GF-D8 (cell line): ENCODE results near the gene AKT3.
"Not testable (repeated sequence)": the region's sequence is repeated elsewhere in the genome, so short reads cannot be mapped to it uniquely, and the experiment has no call there.

Source experiments
- DNase-seq: peaks from one replicate; lab custom pipeline; 2025; lab: John Stamatoyannopoulos, UW

AKT3 gene

GRCh38 chr1:243597383-243597782 is 252.7 kb downstream of the AKT3 start:
- DNase-seq, result no peak

GRCh38 chr1:243596431-243597062 is 253.5 kb downstream of the AKT3 start:
- DNase-seq, result peak; percentile 14

GRCh38 chr1:243595527-243596210 is 254.4 kb downstream of the AKT3 start:
- DNase-seq, result no peak

- DNase-seq, result no peak
Observed at GRCh38 chr1:243594455-243594854, 255.6 kb downstream of the AKT3 start.

GRCh38 chr1:243589286-243589685 is 260.8 kb downstream of the AKT3 start:
- not testable (repeated sequence) for DNase-seq

GRCh38 chr1:243587823-243588560 is 262.1 kb downstream of the AKT3 start:
- DNase-seq, result no peak

- no peak for DNase-seq
Observed at GRCh38 chr1:243587285-243587684, 262.8 kb downstream of the AKT3 start.

GRCh38 chr1:243585982-243586381 is 264.1 kb downstream of the AKT3 start:
- no peak for DNase-seq

- DNase-seq, result no peak
Observed at GRCh38 chr1:243582326-243582725, 267.7 kb downstream of the AKT3 start.

GRCh38 chr1:243580984-243581383 is 269.1 kb downstream of the AKT3 start:
- DNase-seq, result no peak

GRCh38 chr1:243580072-243580471 is 270.0 kb downstream of the AKT3 start:
- no peak for DNase-seq

GRCh38 chr1:243575070-243575469 is 275.0 kb downstream of the AKT3 start:
- DNase-seq, result no peak

GRCh38 chr1:243572940-243573339 is 277.1 kb downstream of the AKT3 start:
- DNase-seq, result no peak

GRCh38 chr1:243568793-243569192 is 281.2 kb downstream of the AKT3 start:
- no peak for DNase-seq

GRCh38 chr1:243564814-243565213 is 285.2 kb downstream of the AKT3 start:
- no peak for DNase-seq

- no peak for DNase-seq
Observed at GRCh38 chr1:243563732-243564131, 286.3 kb downstream of the AKT3 start.

- DNase-seq, result no peak
Observed at GRCh38 chr1:243562473-243562872, 287.6 kb downstream of the AKT3 start.

GRCh38 chr1:243561588-243562319 is 288.3 kb downstream of the AKT3 start:
- DNase-seq, result no peak

- no peak for DNase-seq
Observed at GRCh38 chr1:243559575-243560162, 290.4 kb downstream of the AKT3 start.

GRCh38 chr1:243558576-243558975 is 291.5 kb downstream of the AKT3 start:
- DNase-seq, result no peak

GRCh38 chr1:243557866-243558265 is 292.2 kb downstream of the AKT3 start:
- no peak for DNase-seq

- DNase-seq, result no peak
Observed at GRCh38 chr1:243554686-243555085, 295.4 kb downstream of the AKT3 start.
